ENCODE data around the gene MKRN1. TPM values are rescaled to one million over a fixed set of nuclear protein-coding genes. Genes with fewer than 3 reads are reported as not detected.

The MKRN1 gene
- total and polyA plus RNA-seq, 8 donors: 21.0 to 102 (median 49.8) TPM

- peaks cover 0 to 14% (median 0%) of the 10 kb centered on the region in 3 donors for H3K27me3 ChIP-seq
- no peak for DNase-seq
- peak overlapping the region in 1 of 5 donors; percentile 70 for H3K27ac ChIP-seq
- intact Hi-C loops (cut with DNase I; ENCODE audit: low total_unique reads): no loop called here
- TF ChIP-seq POLR2A (IDR thresholded peaks at IDR 0.05) (no peak), POLR2AphosphoS5 (IDR thresholded peaks at IDR 0.05) (no peak), EP300 (IDR thresholded peaks at IDR 0.05) (no peak), CTCF (IDR thresholded peaks at IDR 0.05) (no peak)
- no peaks in the 10 kb centered on the region for H3K36me3 ChIP-seq
- WGBS, 5 donors: 53 to 62% (median 57%) methylated on average over 3 of the region's 3 CpGs
- peaks cover 4 to 18% (median 14%) of the 10 kb centered on the region in 4 donors for H3K4me1 ChIP-seq
- H3K4me3 ChIP-seq: peak overlapping the region; percentile 35 to 58 (median 52)
- no peaks in the 10 kb centered on the region for H3K9me3 ChIP-seq
These were observed 74.7 kb downstream of the MKRN1 start for GRCh38 chr7:140404565-140405065.

GRCh38 chr7:140403878-140404564 is 75.3 kb downstream of the MKRN1 start, which contains the start of gene RAB19:
TSS of gene RAB19 (plus strand) at chr7:140404058. CDS start at chr7:140407647, 3,589 bp downstream.
- peak within 1 kb of the TSS; percentile 35 to 58 (median 52) for H3K4me3 ChIP-seq
- TF ChIP-seq POLR2AphosphoS5 (IDR thresholded peaks at IDR 0.05) (peak in 2 of 3 donors; percentile 26 to 41), EP300 (IDR thresholded peaks at IDR 0.05) (no peak), CTCF (IDR thresholded peaks at IDR 0.05) (no peak)
- WGBS, 5 donors: 4 to 16% (median 7%) methylated on average over 21 to 22 of the region's 22 CpGs

More at GRCh38 chr7:140403878-140404564, 75.3 kb downstream of the MKRN1 start, which contains the start of gene RAB19:
- Histone ChIP-seq H3K27ac (peak within 1 kb of the TSS; percentile 28 to 70 (median 64)), H3K27me3 (peaks cover 0 to 14% (median 0%) of the 10 kb centered on the region in 3 donors), H3K36me3 (no peaks in the 10 kb centered on the region), H3K9me3 (no peaks in the 10 kb centered on the region), H3K4me1 (peaks cover 4 to 18% (median 14%) of the 10 kb centered on the region in 4 donors)
- DNase-seq: peak; percentile 77 to 87
- intact Hi-C loops (cut with DNase I; ENCODE audit: low total_unique reads): no loop called here

Other genes with a start within 250 kb of the MKRN1 start
- 100 to 1,000 TPM in 1 of 5 donors, 10 to 100 TPM in 4; 52.2 to 141 (median 64.8) TPM for gene SLC37A3, start 81.0 kb downstream of the MKRN1 start, total RNA-seq
- gene SLC37A3, start 81.0 kb downstream of the MKRN1 start, polyA plus RNA-seq: 10 to 100 TPM in 2 of 3 donors, 1 to 10 TPM in 1; 6.3 to 13.0 (median 12.7) TPM
- 1 to 10 TPM in 2 of 5 donors, under 1 TPM in 1, not detected in 2; 0.87 to 4.6 (median 4.4) TPM for gene RAB19, start 75.4 kb downstream of the MKRN1 start, total RNA-seq
- under 1 TPM in 2 of 3 donors, not detected in 1; 0.20 to 0.75 TPM for gene RAB19, start 75.4 kb downstream of the MKRN1 start, polyA plus RNA-seq
- 10 to 100 TPM in 1 of 5 donors, 1 to 10 TPM in 4; 4.1 to 17.8 (median 6.2) TPM for gene DENND2A, start 161.3 kb upstream of the MKRN1 start, total RNA-seq
- 10 to 100 TPM in 1 of 3 donors, 1 to 10 TPM in 2; 1.8 to 11.5 (median 8.3) TPM for gene DENND2A, start 161.3 kb upstream of the MKRN1 start, polyA plus RNA-seq
- 10 to 100 TPM in 4 of 5 donors, 1 to 10 TPM in 1; 2.7 to 62.3 (median 22.0) TPM for gene ADCK2, start 193.4 kb upstream of the MKRN1 start, total RNA-seq
- gene ADCK2, start 193.4 kb upstream of the MKRN1 start, polyA plus RNA-seq: 10 to 100 TPM in 2 of 3 donors, 1 to 10 TPM in 1; 8.7 to 20.9 (median 10.5) TPM
- gene NDUFB2, start 217.2 kb upstream of the MKRN1 start, total RNA-seq: 100 to 1,000 TPM in 1 of 5 donors, 10 to 100 TPM in 4; 25.2 to 104 (median 89.3) TPM
- 100 to 1,000 TPM; 311 to 608 (median 464) TPM for gene NDUFB2, start 217.2 kb upstream of the MKRN1 start, polyA plus RNA-seq

All from stomach (tissue), 9 donors.